HepG2 (cell line): ENCODE data around the gene MTCH1.

Experiments
- MXI1 ChIP-seq: IDR thresholded peaks from 3 replicates; pipeline ENCODE4 v1.6.1; 2012; ENCODE audit warnings: low read depth, low read length, inconsistent platforms, borderline replicate concordance
- MYC ChIP-seq: sonication (generic); formaldehyde crosslinking; IDR thresholded peaks from 2 replicates; pipeline ENCODE4 v1.9.0; 2021; ENCODE audit warnings: missing genetic modification reagents, borderline replicate concordance
- RORA ChIP-seq: sonication (generic); formaldehyde crosslinking; IDR thresholded peaks from 2 replicates; pipeline ENCODE4 v1.5.0; 2020; ENCODE audit warnings: mild to moderate bottlenecking, missing genetic modification reagents, moderate library complexity
- SMARCC2 ChIP-seq: fragments of 450-650 bp; IDR thresholded peaks from 2 replicates; pipeline ENCODE4 v1.6.1; 2017; ENCODE audit warnings: antibody characterized with exemption, mild to moderate bottlenecking
- TF ChIP-seq, protein P1 (sequence below): sonication (generic); formaldehyde crosslinking; IDR thresholded peaks from 2 replicates; pipeline ENCODE4 v1.4.0; 2020; ENCODE audit warnings: missing genetic modification reagents; ENCODE audit errors: not compliant biosample characterization
- TF ChIP-seq, protein P2 (sequence below): sonication (generic); formaldehyde crosslinking; IDR thresholded peaks from 2 replicates; pipeline ENCODE4 v1.5.0; 2020; ENCODE audit warnings: mild to moderate bottlenecking, missing genetic modification reagents, moderate library complexity
- TF ChIP-seq, protein P3 (sequence below), 2 experiments: sonication (generic) in 1 of 2; formaldehyde crosslinking in 1 of 2; IDR thresholded peaks; 2 replicates each; pipeline versions ENCODE4 v1.5.1 to v1.6.1; 2011 to 2020; ENCODE audit warnings: borderline replicate concordance in 1 of 2, low read depth in 1 of 2, low read length in 1 of 2, mild to moderate bottlenecking in 1 of 2, missing genetic modification reagents in 1 of 2, moderate library complexity in 1 of 2
- TF ChIP-seq, protein P4 (sequence below): sonication (generic); formaldehyde crosslinking; IDR thresholded peaks from 2 replicates; pipeline ENCODE4 v1.4.0; 2020; ENCODE audit warnings: missing genetic modification reagents

DNA sequence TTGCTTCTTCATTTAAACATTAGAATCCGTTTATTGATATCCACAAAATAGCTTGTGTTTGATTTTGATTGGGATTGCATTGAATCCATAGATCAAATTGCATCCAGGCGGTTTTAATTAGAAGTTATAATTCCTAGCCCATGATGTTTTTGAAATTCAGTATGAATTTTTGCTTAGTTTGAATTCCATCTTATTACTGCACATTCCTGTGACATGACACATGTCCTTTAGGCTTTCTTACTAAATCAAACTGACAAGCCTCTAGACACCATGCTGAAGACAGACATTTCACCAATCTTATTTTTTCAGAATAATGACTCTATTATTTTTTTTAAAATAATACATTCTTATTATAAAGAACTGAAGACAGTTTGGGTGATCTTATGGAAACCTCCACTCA is 52.9 kb downstream of the MTCH1 start:
- TF ChIP-seq, protein P1, sequence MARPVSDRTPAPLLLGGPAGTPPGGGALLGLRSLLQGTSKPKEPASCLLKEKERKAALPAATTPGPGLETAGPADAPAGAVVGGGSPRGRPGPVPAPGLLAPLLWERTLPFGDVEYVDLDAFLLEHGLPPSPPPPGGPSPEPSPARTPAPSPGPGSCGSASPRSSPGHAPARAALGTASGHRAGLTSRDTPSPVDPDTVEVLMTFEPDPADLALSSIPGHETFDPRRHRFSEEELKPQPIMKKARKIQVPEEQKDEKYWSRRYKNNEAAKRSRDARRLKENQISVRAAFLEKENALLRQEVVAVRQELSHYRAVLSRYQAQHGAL (CRISPR knock-in tag) = no peak
- TF ChIP-seq MYC (CRISPR knock-in tag) (no peak), SMARCC2 (no peak), RORA (CRISPR knock-in tag) (no peak), MXI1 (no peak)
- TF ChIP-seq, protein P2, sequence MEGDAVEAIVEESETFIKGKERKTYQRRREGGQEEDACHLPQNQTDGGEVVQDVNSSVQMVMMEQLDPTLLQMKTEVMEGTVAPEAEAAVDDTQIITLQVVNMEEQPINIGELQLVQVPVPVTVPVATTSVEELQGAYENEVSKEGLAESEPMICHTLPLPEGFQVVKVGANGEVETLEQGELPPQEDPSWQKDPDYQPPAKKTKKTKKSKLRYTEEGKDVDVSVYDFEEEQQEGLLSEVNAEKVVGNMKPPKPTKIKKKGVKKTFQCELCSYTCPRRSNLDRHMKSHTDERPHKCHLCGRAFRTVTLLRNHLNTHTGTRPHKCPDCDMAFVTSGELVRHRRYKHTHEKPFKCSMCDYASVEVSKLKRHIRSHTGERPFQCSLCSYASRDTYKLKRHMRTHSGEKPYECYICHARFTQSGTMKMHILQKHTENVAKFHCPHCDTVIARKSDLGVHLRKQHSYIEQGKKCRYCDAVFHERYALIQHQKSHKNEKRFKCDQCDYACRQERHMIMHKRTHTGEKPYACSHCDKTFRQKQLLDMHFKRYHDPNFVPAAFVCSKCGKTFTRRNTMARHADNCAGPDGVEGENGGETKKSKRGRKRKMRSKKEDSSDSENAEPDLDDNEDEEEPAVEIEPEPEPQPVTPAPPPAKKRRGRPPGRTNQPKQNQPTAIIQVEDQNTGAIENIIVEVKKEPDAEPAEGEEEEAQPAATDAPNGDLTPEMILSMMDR (CRISPR knock-in tag) = no peak
- TF ChIP-seq, protein P3, sequence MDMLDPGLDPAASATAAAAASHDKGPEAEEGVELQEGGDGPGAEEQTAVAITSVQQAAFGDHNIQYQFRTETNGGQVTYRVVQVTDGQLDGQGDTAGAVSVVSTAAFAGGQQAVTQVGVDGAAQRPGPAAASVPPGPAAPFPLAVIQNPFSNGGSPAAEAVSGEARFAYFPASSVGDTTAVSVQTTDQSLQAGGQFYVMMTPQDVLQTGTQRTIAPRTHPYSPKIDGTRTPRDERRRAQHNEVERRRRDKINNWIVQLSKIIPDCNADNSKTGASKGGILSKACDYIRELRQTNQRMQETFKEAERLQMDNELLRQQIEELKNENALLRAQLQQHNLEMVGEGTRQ (IDR thresholded peaks at IDR 0.05; ENCODE audit: low read depth, low read length) = no peak
- TF ChIP-seq, protein P3 (CRISPR knock-in tag; IDR thresholded peaks at IDR 0.05; ENCODE audit: borderline replicate concordance) = no peak
- TF ChIP-seq, protein P4, sequence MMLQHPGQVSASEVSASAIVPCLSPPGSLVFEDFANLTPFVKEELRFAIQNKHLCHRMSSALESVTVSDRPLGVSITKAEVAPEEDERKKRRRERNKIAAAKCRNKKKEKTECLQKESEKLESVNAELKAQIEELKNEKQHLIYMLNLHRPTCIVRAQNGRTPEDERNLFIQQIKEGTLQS (CRISPR knock-in tag) = no peak
